Measurements from ENCODE around the gene ZNF484.

- no peak for TF ChIP-seq CTCF (optimal IDR thresholded peaks at IDR 0.05 in 1 of 3, IDR thresholded peaks at IDR 0.05 in 1 of 3, conservative IDR thresholded peaks at IDR 0.05 in 1 of 3; ENCODE audit: extremely low read depth in 1 of 3, insufficient read depth in 2 of 3, low read length in 3 of 3)
- no peak for TF ChIP-seq EZH2 (IDR thresholded peaks at IDR 0.05; ENCODE audit: low read length)
Measured at GRCh38 chr9:92846662-92847145, 31.1 kb downstream of the ZNF484 start.
